ENCODE data around the gene GRAMD1B.

GRCh38 chr11:123573286-123573685, 143.2 kb downstream of the GRAMD1B start:
- TF ChIP-seq CTCF (IDR thresholded peaks at IDR 0.05; ENCODE audit: low read depth, low read length, missing input control) (no peak), RAD21 (IDR thresholded peaks at IDR 0.05) (no peak), MAX (IDR thresholded peaks at IDR 0.05) (no peak), SP1 (IDR thresholded peaks at IDR 0.05) (no peak), JUND (IDR thresholded peaks at IDR 0.05) (no peak)

Measured in liver (tissue), 3 donors.